CD4-positive, CD25-positive, alpha-beta regulatory T cell (primary cell): Measurements from ENCODE around the gene COG6. TPM values are rescaled to one million over a fixed set of nuclear protein-coding genes. Genes with fewer than 3 reads are reported as not detected.

ENCODE experiments used
- ATAC-seq, 2 donors: fragments of 150-1000 bp; cut with Tn5 transposase; one replicate each; pipeline ENCODE4 v1.10.0; 2021; ENCODE audit warnings: low read depth in 2 of 2, moderate number of reproducible peaks in 2 of 2, moderate library complexity in 1 of 2
- DNase-seq, 3 donors: peaks; one replicate each; pipeline versions ENCODE4 v3.0.0 to v3.0.0-alpha.2; 2012 to 2022; ENCODE audit warnings: mixed read lengths in 1 of 3
- H3K27ac ChIP-seq: one replicate; pipeline ENCODE4 v1.7.0; 2013; ENCODE audit warnings: mild to moderate bottlenecking, low read length; ENCODE audit not compliant: insufficient read depth, poor library complexity, severe bottlenecking
- H3K27me3 ChIP-seq: one replicate; pipeline ENCODE4 v1.7.0; 2013; ENCODE audit warnings: low read length; ENCODE audit not compliant: control insufficient read depth, insufficient read depth
- H3K36me3 ChIP-seq: one replicate; pipeline ENCODE4 v1.7.0; 2013; ENCODE audit warnings: mild to moderate bottlenecking, low read length, moderate library complexity; ENCODE audit not compliant: control insufficient read depth, insufficient read depth
- H3K4me1 ChIP-seq: 2 replicates; pipeline ENCODE4 v1.7.0; 2013; ENCODE audit warnings: mild to moderate bottlenecking, low read length; ENCODE audit not compliant: insufficient read depth, control insufficient read depth, poor library complexity, severe bottlenecking
- H3K4me3 ChIP-seq: one replicate; pipeline ENCODE4 v1.7.0; 2013; ENCODE audit warnings: low read depth, mild to moderate bottlenecking, low read length, moderate library complexity
- H3K9me3 ChIP-seq, 2 experiments: 1 replicate in 1 of 2; 2 replicates in 1 of 2; pipeline ENCODE4 v1.7.0; 2013; ENCODE audit warnings: low read length in 2 of 2, mild to moderate bottlenecking in 1 of 2, moderate library complexity in 1 of 2; ENCODE audit not compliant: control insufficient read depth in 2 of 2
- H3K27ac Mint-ChIP-seq, 3 donors: one replicate each; pipeline ENCODE4 v1.8.0; 2020 to 2022; ENCODE audit warnings: mild to moderate bottlenecking in 3 of 3, mixed read lengths in 3 of 3, moderate library complexity in 2 of 3
- H3K27me3 Mint-ChIP-seq: one replicate; pipeline ENCODE4 v1.8.0; 2022; ENCODE audit warnings: mild to moderate bottlenecking, mixed read lengths
- H3K36me3 Mint-ChIP-seq: one replicate; pipeline ENCODE4 v1.8.0; 2020; ENCODE audit warnings: mixed read lengths
- H3K4me1 Mint-ChIP-seq, 4 donors: one replicate each; pipeline ENCODE4 v1.8.0; 2020 to 2022; ENCODE audit warnings: mixed read lengths in 4 of 4, mild to moderate bottlenecking in 1 of 4
- H3K4me3 Mint-ChIP-seq, 4 donors: one replicate each; pipeline ENCODE4 v1.8.0; 2020 to 2022; ENCODE audit warnings: mild to moderate bottlenecking in 4 of 4, mixed read lengths in 4 of 4, moderate library complexity in 3 of 4
- H3K9me3 Mint-ChIP-seq, 7 donors: one replicate each; pipeline ENCODE4 v1.8.0; 2020 to 2022; ENCODE audit warnings: mixed read lengths in 7 of 7, mild to moderate bottlenecking in 3 of 7, moderate library complexity in 2 of 7
- polyA plus RNA-seq, 4 donors: library from polyadenylated mRNA; unstranded; fragments of 300-500 nt; fragmentation: Illumina TruSeq; gene quantifications; one replicate each; pipeline ENCODE4 v1.2.3, GENCODE V29; 2021
- total RNA-seq: library from RNA; stranded (reverse); gene quantifications from one replicate; pipeline ENCODE4 v1.2.3, GENCODE V29; 2022

Gene COG6
- total and polyA plus RNA-seq, 5 donors from 2014 or later = 14.3 to 28.3 (median 20.4) TPM

DNA sequence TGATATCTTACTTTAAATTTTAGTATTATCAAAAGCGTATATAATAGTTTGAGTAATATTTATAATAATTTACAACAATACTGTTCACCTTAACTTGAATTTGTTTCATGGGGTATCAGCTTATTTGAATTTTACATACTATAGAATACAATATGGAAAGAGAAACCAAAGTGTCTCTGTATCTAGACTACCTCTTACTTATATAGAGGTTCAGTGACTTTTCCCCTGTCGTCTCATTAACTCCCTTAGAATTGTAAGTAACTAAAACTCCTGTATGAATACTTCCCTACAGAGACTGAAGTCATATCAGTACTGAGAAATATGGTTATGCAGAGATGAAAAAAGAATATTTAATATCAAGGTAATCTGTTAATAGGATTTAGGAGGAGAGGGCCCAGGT lies 26.8 kb downstream of the COG6 start:
- no peak overlapping the region for H3K27ac ChIP-seq
- H3K36me3 ChIP-seq = peaks cover 30% of the 10 kb centered on the region
- H3K4me1 ChIP-seq = peaks cover 12% of the 10 kb centered on the region
- H3K4me3 ChIP-seq = peak overlapping the region; percentile 8
- H3K9me3 ChIP-seq = no peaks in the 10 kb centered on the region
- no peak for ATAC-seq
- Mint-ChIP-seq H3K4me3 (peak overlapping the region in 1 of 4 donors; percentile 51), H3K36me3 (peaks cover 19% of the 10 kb centered on the region), H3K27ac (peak overlapping the region in 1 of 3 donors; percentile 78), H3K9me3 (no peaks in the 10 kb centered on the region), H3K4me1 (peaks cover 9 to 19% (median 13%) of the 10 kb centered on the region in 4 donors), H3K27me3 (no peaks in the 10 kb centered on the region)
- no peak for DNase-seq
- no peaks in the 10 kb centered on the region for H3K27me3 ChIP-seq

DNA sequence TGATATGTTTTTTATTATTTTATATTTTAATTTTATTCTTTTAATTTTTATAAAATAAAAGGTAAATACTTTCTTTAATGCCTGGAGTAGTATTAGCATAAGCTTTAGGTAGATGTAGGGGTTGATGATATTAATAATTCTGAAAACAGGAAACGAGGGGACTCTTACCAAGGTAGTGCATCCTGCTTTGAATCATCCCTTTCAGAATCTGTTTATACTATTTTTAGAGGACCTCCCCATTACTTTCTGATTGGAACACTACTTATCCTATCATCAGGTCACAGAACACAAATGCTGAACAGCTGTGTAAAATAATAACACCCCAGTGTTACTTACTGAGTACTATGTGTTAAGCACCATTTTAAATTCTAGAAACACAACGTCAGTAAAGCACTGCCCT lies 27.3 kb downstream of the COG6 start:
- Mint-ChIP-seq H3K9me3 (no peaks in the 10 kb centered on the region), H3K27ac (peak overlapping the region in 2 of 3 donors; percentile 5 to 24), H3K4me3 (no peak overlapping the region), H3K4me1 (peaks cover 10 to 23% (median 13%) of the 10 kb centered on the region in 4 donors), H3K36me3 (peaks cover 18% of the 10 kb centered on the region), H3K27me3 (no peaks in the 10 kb centered on the region)
- Histone ChIP-seq H3K27me3 (no peaks in the 10 kb centered on the region), H3K4me3 (peak overlapping the region; percentile 38), H3K36me3 (peaks cover 34% of the 10 kb centered on the region), H3K4me1 (peaks cover 12% of the 10 kb centered on the region), H3K9me3 (no peaks in the 10 kb centered on the region), H3K27ac (peak overlapping the region; percentile 24)
- ATAC-seq (peak; percentile 68 to 69), DNase-seq (peak in 2 of 3 donors; percentile 16 to 56)

DNA sequence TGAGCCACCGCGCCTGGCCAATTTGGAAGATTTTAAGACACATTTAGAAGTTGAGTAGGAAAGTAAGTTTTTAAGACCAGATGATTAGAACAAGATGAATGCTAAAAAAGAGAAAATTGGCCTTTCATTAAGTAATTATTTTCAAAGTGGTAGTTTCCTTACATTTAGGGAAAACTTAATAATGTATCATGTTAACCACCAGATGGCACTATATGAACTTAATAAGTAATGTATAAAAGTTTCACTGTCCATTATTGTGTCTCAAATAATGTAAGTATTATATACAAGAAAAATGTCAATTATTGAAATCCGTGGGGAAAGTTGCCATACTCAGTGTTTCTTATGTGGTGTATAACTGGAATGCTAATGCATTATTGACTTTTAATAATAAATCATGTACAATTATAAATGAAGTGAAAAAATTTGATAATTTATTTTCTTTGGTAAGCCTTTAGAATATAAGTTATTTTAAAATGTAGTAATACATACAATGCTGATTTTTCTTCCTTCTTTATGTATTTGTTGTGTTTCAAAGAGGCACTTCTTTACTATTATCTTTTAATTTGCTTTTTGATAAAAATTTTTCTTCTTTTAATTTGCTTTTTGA lies 29.2 kb downstream of the COG6 start:
- H3K4me1 Mint-ChIP-seq = peaks cover 21 to 39% (median 25%) of the 10 kb centered on the region in 4 donors
- peaks cover 24% of the 10 kb centered on the region for H3K36me3 ChIP-seq
- no peaks in the 10 kb centered on the region for H3K9me3 Mint-ChIP-seq
- H3K9me3 ChIP-seq = no peaks in the 10 kb centered on the region
- DNase-seq = peak in 2 of 3 donors; percentile 48 to 52
- H3K36me3 Mint-ChIP-seq = peaks cover 18% of the 10 kb centered on the region
- H3K4me1 ChIP-seq = peaks cover 23% of the 10 kb centered on the region
- H3K4me3 Mint-ChIP-seq = no peak overlapping the region
- peak overlapping the region in 1 of 3 donors; percentile 20 for H3K27ac Mint-ChIP-seq
- no peaks in the 10 kb centered on the region for H3K27me3 Mint-ChIP-seq
- ATAC-seq = no peak
- no peak overlapping the region for H3K4me3 ChIP-seq
- H3K27me3 ChIP-seq = no peaks in the 10 kb centered on the region
- H3K27ac ChIP-seq = no peak overlapping the region

DNA sequence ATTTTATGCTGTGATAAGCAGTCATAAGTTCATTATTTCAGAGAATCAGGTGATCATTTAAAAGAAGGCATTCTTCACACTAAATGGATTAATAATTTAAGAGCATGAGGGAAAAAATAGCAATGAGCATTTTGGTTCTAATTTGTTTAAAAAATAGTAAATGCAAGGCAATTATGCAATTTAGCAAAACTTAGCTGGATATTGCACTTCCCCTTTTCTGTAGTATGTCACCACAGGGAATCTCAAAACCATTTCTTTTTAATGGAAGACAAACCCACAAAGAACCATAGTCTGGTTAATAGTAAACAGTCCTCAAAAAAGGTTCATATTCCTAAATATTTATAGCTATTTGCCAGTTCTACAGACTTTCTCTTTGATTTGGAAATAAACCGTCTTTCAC lies 30.2 kb downstream of the COG6 start:
- Mint-ChIP-seq H3K4me1 (peaks cover 21 to 39% (median 25%) of the 10 kb centered on the region in 4 donors), H3K36me3 (peaks cover 13% of the 10 kb centered on the region), H3K27me3 (no peaks in the 10 kb centered on the region), H3K4me3 (no peak overlapping the region), H3K27ac (no peak overlapping the region), H3K9me3 (no peaks in the 10 kb centered on the region)
- Histone ChIP-seq H3K27me3 (no peaks in the 10 kb centered on the region), H3K9me3 (no peaks in the 10 kb centered on the region), H3K36me3 (peaks cover 17% of the 10 kb centered on the region), H3K4me3 (no peak overlapping the region), H3K4me1 (peaks cover 23% of the 10 kb centered on the region), H3K27ac (no peak overlapping the region)
- ATAC-seq (no peak), DNase-seq (no peak)

DNA sequence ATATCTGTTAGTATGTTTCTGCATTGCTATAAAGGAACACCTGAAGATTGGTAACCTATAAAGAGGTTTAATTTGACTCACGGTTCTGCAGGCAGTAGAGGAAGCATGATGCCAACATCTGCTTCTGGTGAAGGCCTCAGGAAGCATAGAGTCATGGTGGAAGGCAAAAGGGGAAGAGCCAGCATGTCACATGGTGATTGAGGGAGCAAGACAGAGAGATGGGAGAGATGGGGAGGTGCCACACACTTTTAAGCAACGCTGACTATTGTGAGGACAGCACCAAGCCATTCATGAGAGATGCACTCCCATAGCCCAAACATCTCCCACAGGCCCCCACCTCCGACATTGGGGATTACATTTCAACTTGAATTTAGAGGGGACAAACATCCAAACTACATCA lies 32.8 kb downstream of the COG6 start:
- DNase-seq = no peak
- H3K9me3 ChIP-seq = no peaks in the 10 kb centered on the region
- H3K4me1 ChIP-seq = peaks cover 18% of the 10 kb centered on the region
- Mint-ChIP-seq H3K27ac (peak overlapping the region; percentile 43 to 88 (median 61)), H3K4me1 (peaks cover 13 to 35% (median 20%) of the 10 kb centered on the region in 4 donors), H3K27me3 (no peaks in the 10 kb centered on the region), H3K36me3 (peaks cover 14% of the 10 kb centered on the region), H3K4me3 (no peak overlapping the region), H3K9me3 (no peaks in the 10 kb centered on the region)
- H3K4me3 ChIP-seq = no peak overlapping the region
- no peaks in the 10 kb centered on the region for H3K27me3 ChIP-seq
- no peak for ATAC-seq
- H3K36me3 ChIP-seq = peaks cover 5% of the 10 kb centered on the region
- H3K27ac ChIP-seq = no peak overlapping the region

DNA sequence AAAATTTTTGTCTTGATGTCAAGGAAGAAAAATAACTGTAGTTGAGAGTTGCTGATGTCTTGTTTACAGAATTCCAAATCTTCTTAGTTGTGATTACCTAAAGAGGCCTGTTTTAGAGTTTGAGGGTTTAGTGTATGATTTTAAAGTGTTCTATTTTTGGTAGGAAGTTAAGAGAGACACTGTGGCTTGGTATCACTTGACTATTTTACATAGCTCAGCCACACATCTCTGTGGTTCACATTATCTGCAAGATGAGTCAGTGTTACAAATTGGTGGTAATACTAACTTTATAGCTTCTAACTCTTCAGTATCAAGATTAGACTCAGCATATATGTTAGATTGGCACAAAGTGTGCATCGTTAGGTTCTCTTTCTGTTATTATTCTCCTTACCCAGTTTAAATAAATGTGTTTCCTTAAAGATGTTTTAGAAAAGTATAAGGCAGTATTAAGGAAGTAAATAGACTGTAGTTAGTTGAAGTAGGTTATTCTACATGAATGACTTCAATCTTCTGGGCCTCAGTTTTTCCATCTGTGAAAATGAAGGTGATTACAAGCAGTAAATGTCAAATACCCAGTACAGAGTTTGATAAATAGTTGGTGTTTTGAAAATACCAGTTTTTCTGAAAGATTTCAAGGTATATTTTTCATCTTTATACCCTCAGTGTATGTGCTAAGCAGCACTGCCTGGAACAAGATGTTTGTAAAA lies 33.4 kb downstream of the COG6 start:
- H3K27ac ChIP-seq = peak overlapping the region; percentile 57
- DNase-seq (peak in 1 of 3 donors; percentile 42), ATAC-seq (peak; percentile 82 to 83)
- no peaks in the 10 kb centered on the region for H3K27me3 ChIP-seq
- peaks cover 16% of the 10 kb centered on the region for H3K4me1 ChIP-seq
- no peak overlapping the region for H3K4me3 ChIP-seq
- H3K9me3 Mint-ChIP-seq = no peaks in the 10 kb centered on the region
- H3K36me3 Mint-ChIP-seq = peaks cover 14% of the 10 kb centered on the region
- no peaks in the 10 kb centered on the region for H3K9me3 ChIP-seq
- H3K36me3 ChIP-seq = peaks cover 4% of the 10 kb centered on the region
- peaks cover 12 to 34% (median 20%) of the 10 kb centered on the region in 4 donors for H3K4me1 Mint-ChIP-seq
- no peak overlapping the region for H3K4me3 Mint-ChIP-seq
- H3K27me3 Mint-ChIP-seq = no peaks in the 10 kb centered on the region
- H3K27ac Mint-ChIP-seq = peak overlapping the region; percentile 43 to 88 (median 61)

DNA sequence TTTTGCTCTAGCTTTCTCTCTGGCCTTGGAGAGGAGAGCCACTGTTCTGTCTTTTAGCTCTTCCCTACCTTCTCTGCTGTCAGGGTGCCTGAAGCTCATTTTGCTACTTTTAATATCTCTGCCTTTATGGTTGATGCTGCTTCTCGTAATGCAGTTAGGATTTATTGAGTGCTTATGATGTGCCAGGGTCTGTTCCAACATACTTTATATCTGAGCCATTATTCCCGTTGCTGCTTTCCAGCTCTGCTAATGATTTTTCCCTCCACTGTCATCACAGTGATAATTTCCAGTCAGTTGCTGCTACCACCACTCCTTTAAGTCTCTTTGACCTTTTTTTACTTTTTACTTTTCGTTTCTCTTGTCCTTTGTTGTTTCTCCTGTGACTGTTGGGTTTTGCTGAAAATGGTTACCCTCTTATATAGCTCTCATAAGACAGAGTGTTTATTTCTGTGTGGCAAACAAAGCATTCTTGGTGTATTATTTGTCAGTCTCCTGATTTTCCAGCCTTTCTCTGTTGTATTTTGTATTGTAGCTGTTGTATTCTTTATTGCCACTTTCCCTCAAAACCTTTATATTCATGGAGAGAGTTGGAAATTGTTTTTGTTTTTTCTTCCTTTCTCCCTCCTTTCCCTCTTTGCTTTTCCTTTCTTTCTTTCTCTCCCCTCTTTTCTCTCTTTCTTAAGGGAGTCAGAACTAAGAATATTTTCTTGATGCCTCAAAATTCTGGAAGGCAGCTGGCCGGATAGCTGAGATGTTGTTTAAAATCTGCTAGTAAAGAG lies 37.4 kb downstream of the COG6 start:
- Histone ChIP-seq H3K4me1 (peaks cover 11% of the 10 kb centered on the region), H3K36me3 (peaks cover 7% of the 10 kb centered on the region), H3K9me3 (no peaks in the 10 kb centered on the region), H3K4me3 (no peak overlapping the region), H3K27ac (no peak overlapping the region), H3K27me3 (no peaks in the 10 kb centered on the region)
- H3K27ac Mint-ChIP-seq = peak overlapping the region in 1 of 3 donors; percentile 94
- no peaks in the 10 kb centered on the region for H3K27me3 Mint-ChIP-seq
- DNase-seq = no peak
- H3K4me1 Mint-ChIP-seq = peaks cover 12 to 21% (median 15%) of the 10 kb centered on the region in 4 donors
- H3K36me3 Mint-ChIP-seq = peaks cover 13% of the 10 kb centered on the region
- H3K9me3 Mint-ChIP-seq = no peaks in the 10 kb centered on the region
- ATAC-seq = no peak
- H3K4me3 Mint-ChIP-seq = peak overlapping the region in 1 of 4 donors; percentile 77
